IMR-90 (cell line): ENCODE results near the gene PSKH1. TPM values are rescaled to one million over a fixed set of nuclear protein-coding genes. Genes with fewer than 3 reads are reported as not detected.

Experiments
- ATAC-seq: fragments of 200-7000 bp; cut with Tn5 transposase; 2 replicates; pipeline ENCODE4 v1.9.1; 2020; ENCODE audit warnings: low read depth, mild to moderate bottlenecking, moderate library complexity
- BruUV-seq: library from RNA; stranded (reverse); fragments of 400-500 nt; replicated peaks from 2 replicates; lab custom pipeline; 2021; lab: Mats Ljungman, UMichigan
- CTCF ChIA-PET: fragments of 300-600 bp; formaldehyde crosslinking; extraction: SDS; loops from one replicate; lab custom pipeline; 2021; ENCODE audit warnings: antibody characterized with exemption; lab: Yijun Ruan, JAX
- POLR2A ChIA-PET: fragments of 300-600 bp; sonication (Branson Sonifier 250); formaldehyde crosslinking; loops from one replicate; lab custom pipeline; 2022; ENCODE audit warnings: antibody characterized with exemption; ENCODE audit not compliant: unreplicated experiment; lab: Charles Lee
- DNase-seq: peaks from one replicate; pipeline ENCODE4 v3.0.0; 2013
- H2AFZ ChIP-seq: replicated peaks from 2 replicates; pipeline ENCODE3; 2013; ENCODE audit warnings: low read length, mild to moderate bottlenecking; ENCODE audit not compliant: poor library complexity
- H2AK5ac ChIP-seq: 2 replicates; pipeline ENCODE4 v1.6.1; 2013; ENCODE audit warnings: low read depth, low read length, inconsistent platforms
- H2AK9ac ChIP-seq: replicated peaks from 2 replicates; pipeline ENCODE3; 2013; ENCODE audit warnings: mild to moderate bottlenecking, low read depth, low read length, moderate library complexity; ENCODE audit not compliant: poor library complexity
- H2BK120ac ChIP-seq: 2 replicates; pipeline ENCODE4 v1.6.1; 2013; ENCODE audit warnings: low read depth, low read length, inconsistent platforms
- H2BK15ac ChIP-seq: 3 replicates; pipeline ENCODE4 v1.6.1; 2013; ENCODE audit warnings: low read depth, low read length, inconsistent platforms
- H2BK20ac ChIP-seq: 2 replicates; pipeline ENCODE4 v1.6.1; 2013; ENCODE audit warnings: low read depth, mild to moderate bottlenecking, inconsistent platforms, low read length, moderate library complexity
- H2BK5ac ChIP-seq: 2 replicates; pipeline ENCODE4 v1.6.1; 2013; ENCODE audit warnings: mild to moderate bottlenecking, low read depth, low read length, inconsistent platforms; ENCODE audit not compliant: poor library complexity, severe bottlenecking
- H3K14ac ChIP-seq: replicated peaks from 2 replicates; pipeline ENCODE4 v1.6.1; 2013; ENCODE audit warnings: low read depth, low read length, inconsistent platforms
- H3K18ac ChIP-seq: 2 replicates; pipeline ENCODE4 v1.6.1; 2013; ENCODE audit warnings: low read depth, low read length, control low read depth
- H3K23ac ChIP-seq: 2 replicates; pipeline ENCODE4 v1.6.1; 2013; ENCODE audit warnings: low read depth, low read length, inconsistent platforms
- H3K27ac ChIP-seq: 2 replicates; pipeline ENCODE4 v1.5.1; 2013; ENCODE audit warnings: mild to moderate bottlenecking, control low read depth, low read length; ENCODE audit not compliant: insufficient read depth
- H3K27me3 ChIP-seq: 2 replicates; pipeline ENCODE4 v1.6.1; 2013; ENCODE audit warnings: low read length; ENCODE audit not compliant: control insufficient read depth, insufficient read depth
- H3K36me3 ChIP-seq: 2 replicates; pipeline ENCODE4 v1.6.1; 2013; ENCODE audit warnings: low read length, mixed read lengths; ENCODE audit not compliant: control insufficient read depth, insufficient read depth
- H3K4ac ChIP-seq: 2 replicates; pipeline ENCODE4 v1.6.1; 2013; ENCODE audit warnings: low read depth, low read length, inconsistent platforms
- H3K4me1 ChIP-seq: 2 replicates; pipeline ENCODE4 v1.6.1; 2013; ENCODE audit warnings: low read length, mixed read lengths; ENCODE audit not compliant: control insufficient read depth, insufficient read depth
- H3K4me2 ChIP-seq: 2 replicates; pipeline ENCODE4 v1.6.1; 2013; ENCODE audit warnings: low read depth, mild to moderate bottlenecking, control low read depth, low read length, moderate library complexity
- H3K4me3 ChIP-seq: 2 replicates; pipeline ENCODE4 v1.5.1; 2013; ENCODE audit warnings: low read depth, mild to moderate bottlenecking, control low read depth, low read length, moderate library complexity; ENCODE audit not compliant: insufficient read depth
- H3K56ac ChIP-seq: 2 replicates; pipeline ENCODE4 v1.6.1; 2013; ENCODE audit warnings: low read length, inconsistent platforms; ENCODE audit not compliant: insufficient read depth; ENCODE audit errors: extremely low read depth
- H3K79me1 ChIP-seq, 2 experiments: 2 replicates each; pipeline ENCODE4 v1.6.1; 2013; ENCODE audit warnings: low read length in 2 of 2, inconsistent platforms in 1 of 2, low read depth in 1 of 2
- H3K9ac ChIP-seq: 2 replicates; pipeline ENCODE4 v1.6.1; 2013; ENCODE audit warnings: low read depth, low read length, control low read depth
- H3K9me1 ChIP-seq: 2 replicates; pipeline ENCODE4 v1.6.1; 2013; ENCODE audit warnings: low read length, inconsistent platforms; ENCODE audit not compliant: insufficient read depth
- H3K9me3 ChIP-seq: 2 replicates; pipeline ENCODE4 v1.6.1; 2013; ENCODE audit warnings: low read length; ENCODE audit not compliant: control insufficient read depth, insufficient read depth
- H4K20me1 ChIP-seq: 2 replicates; pipeline ENCODE4 v1.6.1; 2013; ENCODE audit warnings: low read length, inconsistent platforms; ENCODE audit not compliant: insufficient read depth
- H4K5ac ChIP-seq: 2 replicates; pipeline ENCODE4 v1.6.1; 2013; ENCODE audit warnings: mild to moderate bottlenecking, low read depth, low read length, control low read depth
- H4K8ac ChIP-seq, 2 experiments: 2 replicates each; pipeline ENCODE4 v1.6.1; 2013; ENCODE audit warnings: low read depth in 2 of 2, low read length in 2 of 2, control low read depth in 1 of 2, inconsistent platforms in 1 of 2
- H4K91ac ChIP-seq: 2 replicates; pipeline ENCODE4 v1.6.1; 2013; ENCODE audit warnings: low read depth, low read length, inconsistent platforms; ENCODE audit not compliant: insufficient read depth
- BHLHE40 ChIP-seq: fragments of 150-350 bp; IDR thresholded peaks from 2 replicates; pipeline ENCODE4 v1.6.1; 2016; ENCODE audit warnings: mild to moderate bottlenecking, low read depth, low read length
- CEBPB ChIP-seq: IDR thresholded peaks from 2 replicates; pipeline ENCODE4 v1.6.1; 2012; ENCODE audit warnings: low read depth, low read length, improper control_type of control experiment
- CHD1 ChIP-seq: IDR thresholded peaks from 2 replicates; pipeline ENCODE4 v1.6.1; 2012; ENCODE audit warnings: low read depth, low read length, improper control_type of control experiment
- CTCF ChIP-seq: conservative IDR thresholded peaks from 2 replicates; pipeline ENCODE4 v1.5.1; 2012; ENCODE audit warnings: mild to moderate bottlenecking, low read depth, low read length, improper control_type of control experiment
- ELK1 ChIP-seq: fragments of 150-350 bp; IDR thresholded peaks from 2 replicates; pipeline ENCODE4 v1.6.1; 2016; ENCODE audit warnings: low read depth, mild to moderate bottlenecking, low read length, moderate library complexity, borderline replicate concordance
- FOS ChIP-seq: fragments of 150-350 bp; IDR thresholded peaks from 2 replicates; pipeline ENCODE4 v1.6.1; 2016; ENCODE audit warnings: low read depth, low read length
- MAFK ChIP-seq: IDR thresholded peaks from 2 replicates; pipeline ENCODE4 v1.6.1; 2012; ENCODE audit warnings: low read depth, low read length, improper control_type of control experiment
- MAZ ChIP-seq: IDR thresholded peaks from 2 replicates; pipeline ENCODE4 v1.6.1; 2012; ENCODE audit warnings: low read depth, mild to moderate bottlenecking, low read length, improper control_type of control experiment, moderate library complexity, borderline replicate concordance
- MXI1 ChIP-seq: IDR thresholded peaks from 2 replicates; pipeline ENCODE4 v1.6.1; 2012; ENCODE audit warnings: low read depth, mild to moderate bottlenecking, low read length, moderate library complexity, borderline replicate concordance
- NFE2L2 ChIP-seq: fragments of 150-350 bp; IDR thresholded peaks from 2 replicates; pipeline ENCODE4 v1.6.1; 2016; ENCODE audit warnings: low read depth, mild to moderate bottlenecking, low read length
- POLR2A ChIP-seq: IDR thresholded peaks from 2 replicates; pipeline ENCODE4 v1.6.1; 2012; ENCODE audit warnings: mild to moderate bottlenecking, low read depth, low read length
- RAD21 ChIP-seq: IDR thresholded peaks from 2 replicates; pipeline ENCODE4 v1.6.1; 2012; ENCODE audit warnings: low read length, improper control_type of control experiment
- RCOR1 ChIP-seq: IDR thresholded peaks from 2 replicates; pipeline ENCODE4 v1.6.1; 2012; ENCODE audit warnings: mild to moderate bottlenecking, low read length, improper control_type of control experiment; ENCODE audit not compliant: insufficient replicate concordance
- RFX5 ChIP-seq: IDR thresholded peaks from 2 replicates; pipeline ENCODE4 v1.8.0; 2012; ENCODE audit warnings: low read depth, mild to moderate bottlenecking, low read length, moderate library complexity
- SMC3 ChIP-seq: fragments of 150-350 bp; IDR thresholded peaks from 2 replicates; pipeline ENCODE4 v1.6.1; 2016; ENCODE audit warnings: low read depth, mild to moderate bottlenecking, antibody characterized with exemption, low read length, moderate library complexity
- USF2 ChIP-seq: fragments of 150-350 bp; IDR thresholded peaks from 2 replicates; pipeline ENCODE4 v1.6.1; 2017; ENCODE audit warnings: mild to moderate bottlenecking, antibody characterized with exemption, low read length, low read depth
- WGBS, 2 experiments: methylation state at CpG; one replicate each; pipeline versions ENCODE4 v1.1.5 to v1.1.7; 2013; ENCODE audit warnings: missing lambda C conversion rate in 2 of 2; ENCODE audit not compliant: insufficient read length in 1 of 2; ENCODE audit errors: extremely low coverage in 2 of 2; 5-methylcytosine and 5-hydroxymethylcytosine counted together
- dilution Hi-C: fragments of 300-500 bp; cut with HindIII; formaldehyde crosslinking; loops from one replicate; pipeline ENCODE4 v1.14.3; 2018; ENCODE audit warnings: low sequenced_read_pairs; ENCODE audit not compliant: unreplicated experiment
- in situ Hi-C: fragments of 300-500 bp; cut with MboI; formaldehyde crosslinking; loops from 3 replicates; pipeline ENCODE4 v1.14.3; 2019; ENCODE audit warnings: low sequenced_read_pairs, inconsistent platforms, mixed read lengths
- intact Hi-C: fragments of 100-400 bp; cut with micrococcal nuclease; formaldehyde crosslinking; loops from 2 replicates; pipeline ENCODE4 v1.10.0; 2022
- polyA plus RNA-seq, 3 experiments: library from polyadenylated mRNA; depleted of rRNA; stranded (reverse); fragments of >200 nt; gene quantifications; 2 replicates each; pipeline ENCODE4 v1.2.3, GENCODE V29; 2012; ENCODE audit warnings: low replicate concordance in 1 of 3
- total RNA-seq: library from RNA; depleted of rRNA; stranded (reverse); fragments of >200 nt; gene quantifications from 2 replicates; pipeline ENCODE4 v1.2.3, GENCODE V29; 2012

PSKH1 gene
- total and polyA plus RNA-seq, 2 of the 4 experiments (the other 2 are of a cell fraction) = 11.5 to 26.7 TPM

- H3K4me3 ChIP-seq = no peak overlapping the region
- no peaks in the 10 kb centered on the region for H3K4me1 ChIP-seq
- 50% methylated on average over 5 of the region's 5 CpGs; no CpG with 5 or more reads in 1 of the 2 experiments for WGBS, 2 experiments
- H4K91ac ChIP-seq = no peak overlapping the region
- no peak overlapping the region for H2AK9ac ChIP-seq
- peaks cover 29% of the 10 kb centered on the region for H3K27me3 ChIP-seq
- dilution Hi-C loops (no loop called here), intact Hi-C loops (no loop called here), in situ Hi-C loops (no loop called here)
- H3K56ac ChIP-seq = no peak overlapping the region
- H4K5ac ChIP-seq = no peak overlapping the region
- no peak overlapping the region for H3K27ac ChIP-seq
- no peaks in the 10 kb centered on the region for H3K79me1 ChIP-seq
- H3K14ac ChIP-seq = no peak overlapping the region
- no peak overlapping the region for H2BK5ac ChIP-seq
- ChIA-PET POLR2A (no interaction called here), CTCF (no interaction called here)
- no peaks in the 10 kb centered on the region for H3K36me3 ChIP-seq
- no peak overlapping the region for H3K18ac ChIP-seq
- no peak overlapping the region for H4K8ac ChIP-seq
- H3K23ac ChIP-seq = no peak overlapping the region
- no peak for ATAC-seq
- H3K4me2 ChIP-seq = no peak overlapping the region
- no peaks in the 10 kb centered on the region; the same call in 1 of the 2 replicates for H4K20me1 ChIP-seq
- H3K9me3 ChIP-seq = no peaks in the 10 kb centered on the region
- no peak overlapping the region for H2BK120ac ChIP-seq
- H3K9me1 ChIP-seq = no peaks in the 10 kb centered on the region
- no TSS peak for BruUV-seq
- no peak overlapping the region for H3K4ac ChIP-seq
- no peak overlapping the region for H3K9ac ChIP-seq
- H2AK5ac ChIP-seq = no peak overlapping the region
- H2AFZ ChIP-seq = no peak overlapping the region
- no peak for DNase-seq
- TF ChIP-seq RFX5 = no peak
- TF ChIP-seq USF2 = no peak
- TF ChIP-seq MXI1 = no peak
- no peak for TF ChIP-seq RCOR1
- TF ChIP-seq MAZ = no peak
- no peak for TF ChIP-seq FOS
- no peak for TF ChIP-seq POLR2A
- no peak for TF ChIP-seq CTCF
- no peak for TF ChIP-seq CHD1
- no peak for TF ChIP-seq NFE2L2
- no peak for TF ChIP-seq RAD21
- TF ChIP-seq BHLHE40 = no peak
- no peak for TF ChIP-seq CEBPB
- TF ChIP-seq MAFK = no peak
- TF ChIP-seq ELK1 = no peak
- TF ChIP-seq SMC3 = no peak
- H2BK15ac ChIP-seq = no peak overlapping the region
- H2BK20ac ChIP-seq = no peak overlapping the region
Measured at GRCh38 chr16:67977005-67977404, 84.0 kb downstream of the PSKH1 start.
